NOMO-1 (cell line): ENCODE measurements around the gene CFAP45.

Experiments
- DNase-seq, 2 experiments: peaks; one replicate each; lab custom pipeline; 2025; ENCODE audit not compliant: unreplicated experiment in 2 of 2; lab: John Stamatoyannopoulos, UW

The CFAP45 gene

GRCh38 chr1:159859767-159860322 is 40.1 kb downstream of the CFAP45 start:
- DNase-seq: no peak

GRCh38 chr1:159857889-159858288 is 42.1 kb downstream of the CFAP45 start:
- no peak for DNase-seq

GRCh38 chr1:159856576-159856975 is 43.4 kb downstream of the CFAP45 start:
- no peak for DNase-seq

GRCh38 chr1:159855709-159856108 is 44.3 kb downstream of the CFAP45 start:
- no peak for DNase-seq

- peak; percentile 87 to 96 for DNase-seq
These were observed 45.2 kb downstream of the CFAP45 start for GRCh38 chr1:159854693-159855192.

GRCh38 chr1:159854116-159854692 is 45.8 kb downstream of the CFAP45 start:
- peak in 1 of 2 experiments; percentile 9 for DNase-seq

- DNase-seq: no peak
These were observed 46.4 kb downstream of the CFAP45 start for GRCh38 chr1:159853417-159854115.

GRCh38 chr1:159851407-159851806 is 48.6 kb downstream of the CFAP45 start:
- DNase-seq: peak; percentile 23 to 33

GRCh38 chr1:159849626-159850366 is 50.2 kb downstream of the CFAP45 start:
- DNase-seq: no peak

GRCh38 chr1:159848326-159848725 is 51.6 kb downstream of the CFAP45 start:
- DNase-seq: no peak

- DNase-seq: no peak
These were observed 52.7 kb downstream of the CFAP45 start for GRCh38 chr1:159847231-159847630.

- DNase-seq: no peak
These were observed 54.0 kb downstream of the CFAP45 start for GRCh38 chr1:159845751-159846629.

- DNase-seq: no peak
These were observed 56.5 kb downstream of the CFAP45 start for GRCh38 chr1:159843459-159843858.

- DNase-seq: no peak
These were observed 58.2 kb downstream of the CFAP45 start for GRCh38 chr1:159841749-159842148.

- no peak for DNase-seq
These were observed 60.7 kb downstream of the CFAP45 start for GRCh38 chr1:159839116-159839849.

GRCh38 chr1:159838715-159839114 is 61.2 kb downstream of the CFAP45 start:
- DNase-seq: no peak

GRCh38 chr1:159835862-159836525 is 64.0 kb downstream of the CFAP45 start:
- DNase-seq: no peak

GRCh38 chr1:159835356-159835755 is 64.6 kb downstream of the CFAP45 start:
- DNase-seq: no peak

- no peak for DNase-seq
These were observed 67.7 kb downstream of the CFAP45 start for GRCh38 chr1:159832309-159832708.
